ENCODE results near the gene MIA. TPM values are rescaled to one million over a fixed set of nuclear protein-coding genes. Genes with fewer than 3 reads are reported as not detected.
"Not testable (repeated sequence)": the region's sequence is repeated elsewhere in the genome, so short reads cannot be mapped to it uniquely, and the experiment has no call there.

MIA gene
- polyA plus RNA-seq, 5 donors, result 0.49 to 5.9 (median 3.6) TPM

GRCh38 chr19:40750058-40750873 lies 25.1 kb upstream of the MIA start, which contains the start of gene ACTMAP:
Gene ACTMAP (minus strand): TSS chr19:40750477. CDS start chr19:40749803, 674 bp downstream.
- peak; percentile 100 for DNase-seq

- DNase-seq, result peak; percentile 99
Observed at GRCh38 chr19:40750874-40751537, 24.3 kb upstream of the MIA start, which contains the start of gene SNRPA. Gene SNRPA (plus strand): TSS chr19:40751203. CDS start chr19:40751409, 206 bp downstream.

DNA sequence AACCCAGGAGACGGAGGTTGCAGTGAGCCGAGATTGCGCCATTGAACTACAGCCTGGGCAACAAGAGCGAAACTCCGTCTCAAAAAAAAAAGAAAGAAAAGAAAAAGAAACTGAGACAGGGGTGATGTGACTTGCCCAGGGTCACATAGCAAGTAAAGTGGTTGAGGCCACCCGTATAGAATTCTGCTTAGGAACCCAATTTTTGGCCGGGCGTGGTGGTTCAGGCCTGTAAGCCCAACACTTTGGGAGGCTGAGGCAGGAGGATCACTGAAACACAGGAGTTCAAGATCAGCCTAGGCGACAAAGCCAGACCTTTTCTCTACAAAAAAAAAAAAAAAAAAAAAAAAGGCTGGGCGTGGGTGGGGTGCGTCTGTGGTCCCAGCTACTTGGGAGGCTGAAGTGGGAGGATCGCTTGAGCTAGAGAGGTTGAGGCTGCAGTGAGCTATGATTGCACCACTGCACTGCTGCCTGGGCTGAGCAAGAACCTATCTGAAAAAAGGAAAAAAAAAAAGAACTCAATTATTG lies 23.0 kb upstream of the MIA start:
- no peak for DNase-seq

- DNase-seq, result no peak
Observed at GRCh38 chr19:40754611-40755247, 20.6 kb upstream of the MIA start.

- DNase-seq, result no peak
Observed at GRCh38 chr19:40755248-40755624, 20.1 kb upstream of the MIA start.

DNA sequence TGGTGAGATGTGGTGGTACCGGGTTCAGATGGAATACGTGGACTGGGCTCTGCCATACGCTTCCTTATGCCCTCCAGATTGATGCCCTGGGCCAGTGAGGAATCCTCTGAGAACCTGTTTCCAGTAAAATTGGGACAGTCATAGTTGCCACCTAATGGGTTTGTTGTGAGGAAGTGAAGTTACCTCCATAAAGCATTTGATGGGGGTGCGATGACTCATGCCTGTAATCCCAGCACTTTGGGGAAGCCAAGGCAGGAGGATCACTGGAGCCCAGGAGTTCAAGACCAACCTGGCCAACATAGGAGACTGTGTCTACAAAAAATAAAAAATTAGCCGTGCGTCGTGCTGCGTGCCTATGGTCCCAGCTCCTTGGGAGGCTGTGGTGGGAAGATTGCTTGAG lies 19.5 kb upstream of the MIA start:
- no peak for DNase-seq

DNA sequence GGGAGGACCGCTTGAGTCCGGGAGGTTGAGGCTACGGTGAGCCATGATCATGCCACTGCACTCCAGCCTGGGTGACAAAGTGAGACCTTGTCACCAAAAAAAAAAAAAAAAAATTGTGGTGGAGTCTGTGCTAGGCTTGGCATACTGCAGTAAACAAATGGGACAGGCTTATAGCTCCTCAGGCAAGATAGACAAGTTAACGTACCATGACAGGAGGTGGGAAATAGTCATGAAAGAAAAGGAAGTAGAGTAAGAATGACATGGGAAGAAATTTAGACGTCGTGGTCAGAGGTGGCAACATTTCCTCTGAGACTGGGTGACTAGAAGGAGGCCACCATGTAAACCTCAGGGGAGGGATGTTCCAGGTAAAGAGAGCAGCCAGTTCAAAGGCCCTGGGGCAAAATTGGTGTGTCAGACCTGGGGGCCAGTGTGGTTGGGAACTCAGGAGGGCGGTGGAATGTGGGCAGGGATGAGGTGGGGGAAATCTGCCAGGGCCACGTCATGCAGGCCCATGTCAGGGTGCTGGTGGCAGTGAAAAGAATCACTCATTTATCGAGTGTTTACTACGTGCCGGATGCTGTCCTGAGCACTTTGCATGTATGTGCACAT lies 18.7 kb upstream of the MIA start:
- DNase-seq, result no peak

DNA sequence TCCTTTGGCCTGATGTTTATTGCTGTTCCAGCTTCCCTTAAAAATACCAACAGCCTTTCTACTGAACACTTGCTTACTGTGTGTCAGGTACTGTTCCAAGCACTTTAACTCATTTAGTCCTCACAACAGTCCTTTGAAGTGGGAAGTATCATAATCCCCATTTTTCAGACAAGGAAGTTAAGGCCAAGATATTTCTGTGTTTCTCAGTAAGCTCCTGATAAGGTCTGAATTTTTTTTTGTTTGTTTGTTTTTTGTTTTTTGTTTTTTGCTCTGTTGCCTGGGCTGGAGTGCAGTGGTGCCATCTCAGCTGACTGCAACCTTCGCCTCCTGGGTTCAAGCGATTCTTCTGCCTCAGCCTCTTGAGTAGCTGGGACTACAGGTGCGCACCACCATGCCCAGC lies 16.8 kb upstream of the MIA start:
- no peak for DNase-seq

DNA sequence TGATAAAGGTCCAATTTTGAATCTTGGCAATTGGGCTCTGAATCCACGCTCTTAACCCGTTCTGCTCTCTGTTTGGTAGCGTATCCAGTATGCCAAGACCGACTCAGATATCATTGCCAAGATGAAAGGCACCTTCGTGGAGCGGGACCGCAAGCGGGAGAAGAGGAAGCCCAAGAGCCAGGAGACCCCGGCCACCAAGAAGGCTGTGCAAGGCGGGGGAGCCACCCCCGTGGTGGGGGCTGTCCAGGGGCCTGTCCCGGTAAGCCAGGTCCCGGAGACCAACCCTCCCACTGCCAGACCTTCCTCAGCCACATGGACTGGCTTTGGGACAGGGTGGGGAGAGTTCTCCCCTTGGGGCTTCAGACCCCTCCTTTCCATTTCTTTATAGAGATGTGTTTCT lies 16.0 kb upstream of the MIA start:
- no peak for DNase-seq

DNA sequence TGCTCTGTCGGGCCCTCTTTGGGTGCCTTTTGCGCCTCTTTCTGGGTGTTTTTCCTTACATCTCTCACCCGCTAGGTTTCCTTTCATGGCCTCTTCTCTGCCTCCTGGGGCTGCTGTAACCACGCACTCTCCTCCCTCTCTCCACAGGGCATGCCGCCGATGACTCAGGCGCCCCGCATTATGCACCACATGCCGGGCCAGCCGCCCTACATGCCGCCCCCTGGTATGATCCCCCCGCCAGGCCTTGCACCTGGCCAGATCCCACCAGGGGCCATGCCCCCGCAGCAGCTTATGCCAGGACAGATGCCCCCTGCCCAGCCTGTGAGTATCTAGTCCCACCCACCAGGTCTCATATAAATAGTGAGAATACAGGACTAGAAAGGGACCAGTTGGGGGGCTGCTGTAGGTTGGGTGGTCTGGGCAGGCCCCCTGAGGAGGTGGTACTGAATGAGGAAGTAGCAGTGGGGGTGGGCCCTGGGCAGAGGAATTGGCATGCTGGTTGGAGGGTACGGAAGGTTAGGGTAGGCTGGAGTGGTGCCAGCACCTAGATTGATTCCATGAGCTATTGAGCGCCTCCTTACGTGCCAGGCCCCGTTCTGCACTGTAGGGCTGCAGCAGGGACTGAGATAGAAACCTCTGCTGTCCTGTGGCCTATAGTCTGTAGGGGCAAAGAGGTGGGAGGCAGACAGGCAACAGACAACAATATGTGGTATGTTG lies 12.4 kb upstream of the MIA start:
- DNase-seq, result no peak

DNA sequence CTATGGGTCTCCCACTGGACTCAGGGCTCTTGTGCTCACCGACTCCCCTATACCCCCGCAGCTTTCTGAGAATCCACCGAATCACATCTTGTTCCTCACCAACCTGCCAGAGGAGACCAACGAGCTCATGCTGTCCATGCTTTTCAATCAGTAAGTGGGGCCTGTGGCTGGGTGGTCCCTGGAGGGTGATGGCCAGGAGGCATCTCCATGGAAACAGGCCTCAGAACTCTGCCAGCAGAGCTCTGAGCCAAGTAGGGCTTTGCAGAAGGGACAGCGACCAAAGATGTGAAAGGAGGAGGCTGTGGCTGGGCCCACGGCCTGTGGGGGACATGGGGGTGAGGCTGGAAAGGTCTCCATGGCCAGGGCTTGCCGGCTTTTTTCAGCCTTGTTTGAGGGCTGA lies 11.8 kb upstream of the MIA start:
- no peak for DNase-seq

DNA sequence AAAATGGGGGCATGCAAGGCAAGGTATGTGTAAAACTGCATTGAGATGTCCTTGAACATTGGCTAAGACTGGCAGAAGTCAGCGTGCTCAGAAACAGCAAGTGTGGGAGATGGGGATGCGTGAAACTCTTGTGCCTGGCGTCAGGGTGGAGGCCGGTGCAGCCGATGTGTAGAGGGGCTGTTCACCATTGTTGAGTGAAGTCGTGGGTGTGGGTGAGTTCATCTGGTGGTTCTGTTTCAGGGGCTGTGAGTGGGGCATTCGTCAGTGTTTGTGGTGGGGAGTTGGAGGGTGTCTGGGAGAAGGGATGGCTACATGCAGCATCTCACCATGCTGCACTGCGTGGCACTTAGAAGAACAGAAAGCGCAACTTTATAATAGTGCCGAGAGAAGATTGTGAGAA lies 11.4 kb upstream of the MIA start:
- DNase-seq, result no peak

- DNase-seq, result not testable (repeated sequence)
Observed at GRCh38 chr19:40766385-40766784, 8.9 kb upstream of the MIA start.

DNA sequence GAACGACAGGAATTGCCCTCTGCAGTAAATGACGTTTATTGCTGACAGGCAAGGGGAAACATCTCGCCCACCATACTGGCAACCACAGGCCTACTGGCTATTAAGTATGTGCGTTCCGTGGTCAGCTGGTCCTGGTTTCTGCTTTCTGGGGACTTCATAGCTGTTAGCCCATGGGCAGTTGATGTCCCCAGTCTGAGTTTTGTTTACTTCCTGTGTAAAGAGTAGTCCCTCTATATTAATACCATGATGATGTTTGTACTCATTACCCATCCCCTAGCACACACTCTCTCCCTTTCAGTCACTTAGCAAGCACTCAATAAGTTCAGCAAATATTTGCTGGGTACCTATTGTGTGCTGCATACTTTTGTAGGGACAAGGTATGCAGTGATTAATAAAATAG lies 6.5 kb upstream of the MIA start:
- no peak for DNase-seq

- not testable (repeated sequence) for DNase-seq
Observed at GRCh38 chr19:40771101-40771862, 4.0 kb upstream of the MIA start.

GRCh38 chr19:40775632-40776022 lies 306 bp downstream of the MIA start:
- no peak for DNase-seq

- DNase-seq, result no peak
Observed at GRCh38 chr19:40776364-40776763, 1.0 kb downstream of the MIA start.

- peak; percentile 87 to 91 for DNase-seq
Observed at GRCh38 chr19:40776932-40777644, 1.8 kb downstream of the MIA start.

DNA sequence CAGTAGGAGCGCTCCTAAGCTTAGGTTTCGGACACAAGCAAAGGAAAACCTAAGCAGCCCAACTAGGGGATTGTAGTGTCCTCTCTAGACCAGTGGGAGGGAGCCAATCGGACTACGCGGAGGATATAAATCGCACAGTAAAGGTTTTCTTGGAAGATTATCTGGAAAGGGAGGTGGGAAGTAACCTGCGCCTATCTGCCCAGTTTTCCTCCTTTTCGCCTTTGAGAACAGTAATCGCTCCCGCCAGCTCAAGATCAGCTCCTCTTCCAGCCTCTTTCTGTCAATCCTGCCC lies 2.3 kb downstream of the MIA start:
- no peak for DNase-seq

All from right lung (tissue), 5 donors.